Measurements from ENCODE around the gene SLX9. TPM values are rescaled to one million over a fixed set of nuclear protein-coding genes. Genes with fewer than 3 reads are reported as not detected.
A peak's percentile ranks its signal among the peaks of the same experiment; 100 is the strongest.

The SLX9 gene
- total RNA-seq, 6 experiments from 2014 or later, result 15.0 to 27.9 (median 17.1) TPM

DNA sequence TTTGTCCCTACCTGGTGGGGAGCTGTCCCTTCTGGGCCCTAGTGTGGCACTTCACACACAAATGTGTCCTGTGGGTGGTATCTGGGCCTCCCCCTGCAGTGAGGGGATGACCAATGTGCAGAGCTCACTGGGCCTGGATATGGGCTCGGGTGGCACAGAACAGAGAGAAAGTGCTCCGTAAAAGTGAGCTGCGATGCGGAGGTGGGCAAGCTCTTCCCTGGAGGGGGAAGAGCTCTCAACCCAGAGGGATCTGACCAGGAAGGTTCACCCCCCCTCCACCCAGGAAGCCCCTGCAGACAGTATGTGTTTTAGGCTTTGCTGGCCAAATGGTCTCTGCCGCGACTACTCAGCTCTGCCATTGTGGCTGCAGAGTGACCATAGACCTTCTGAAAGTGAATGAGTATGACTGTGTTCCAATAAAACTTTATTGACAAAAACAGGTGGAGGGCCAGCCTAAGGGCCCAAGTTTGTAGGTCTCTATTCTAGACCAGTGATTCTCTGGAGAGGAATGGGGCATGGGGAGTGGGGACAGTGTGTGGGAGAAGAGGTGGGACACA is 10.5 kb upstream of the SLX9 start:
- no peaks in the 10 kb centered on the region for H3K27me3 ChIP-seq
- no peaks in the 10 kb centered on the region for H3K36me3 ChIP-seq
- peaks cover 0 to 16% (median 9%) of the 10 kb centered on the region in 4 donors for H3K4me1 ChIP-seq
- no peak for TF ChIP-seq POLR2A (IDR thresholded peaks at IDR 0.05)
- no peak overlapping the region for H3K4me3 ChIP-seq
- DNase-seq, result peak in 1 of 3 donors; percentile 35
- intact Hi-C loops (cut with DNase I), result no loop called here
- H3K27ac ChIP-seq, result no peak overlapping the region
- no peak for ATAC-seq
- H3K9me3 ChIP-seq, result no peaks in the 10 kb centered on the region
- no CpG with 5 or more reads among the region's 6 CpGs for WGBS (ENCODE audit: insufficient coverage, low coverage, low lambda C conversion rate, missing lambda C conversion rate)

DNA sequence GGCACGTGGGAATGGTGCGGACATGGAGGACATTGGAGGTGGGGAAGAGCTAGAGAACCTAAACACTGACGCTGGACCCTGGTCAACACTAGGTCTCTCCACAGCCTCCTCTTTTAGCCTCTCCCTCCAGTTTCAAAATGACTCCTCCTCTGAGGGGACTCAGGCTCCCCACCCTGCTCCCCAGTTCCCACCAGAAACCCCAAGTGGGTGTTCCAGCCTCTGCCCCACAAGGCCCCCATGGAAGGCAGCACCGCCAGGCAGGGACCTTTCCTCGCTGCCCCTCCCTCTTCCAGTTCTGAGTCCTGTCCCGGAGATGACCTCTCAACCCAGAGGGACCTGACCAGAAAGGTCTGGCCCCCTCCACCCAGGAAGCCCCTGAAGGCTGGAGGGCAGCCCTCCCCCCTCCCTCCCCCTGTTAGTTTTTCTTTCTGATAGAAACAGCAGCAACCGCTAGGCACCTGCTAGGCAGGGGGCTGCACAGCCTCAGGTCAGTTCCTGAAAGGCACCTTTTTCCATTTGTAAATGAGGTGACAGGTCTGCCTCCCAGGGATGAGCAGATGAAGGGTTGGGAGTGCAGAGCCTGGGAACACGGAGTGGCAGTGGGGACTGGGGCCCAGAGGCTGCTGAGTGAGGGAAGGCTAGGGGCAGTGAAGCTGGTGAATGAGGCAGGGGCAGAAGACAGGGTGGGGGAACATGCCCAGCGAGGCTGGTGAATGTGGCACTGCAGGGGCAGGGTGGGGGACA is 9.9 kb upstream of the SLX9 start:
- Histone ChIP-seq H3K36me3 (no peaks in the 10 kb centered on the region), H3K27me3 (no peaks in the 10 kb centered on the region), H3K4me1 (peaks cover 0 to 16% (median 9%) of the 10 kb centered on the region in 4 donors), H3K9me3 (no peaks in the 10 kb centered on the region), H3K27ac (no peak overlapping the region), H3K4me3 (no peak overlapping the region)
- TF ChIP-seq CTCF (IDR thresholded peaks at IDR 0.05) (no peak), POLR2A (IDR thresholded peaks at IDR 0.05) (no peak)
- no peak for ATAC-seq
- intact Hi-C loops (cut with DNase I), result loop anchor here in 1 of 2 donors (5.0 to 10.0 kb wide), 2 partner anchors 38 to 115 kb away; partner anchors contain the start of gene SUMO3
- DNase-seq, result peak in 1 of 3 donors; percentile 37
- 65% methylated on average over 5 of the region's 9 CpGs for WGBS (ENCODE audit: insufficient coverage, low coverage, low lambda C conversion rate, missing lambda C conversion rate)

DNA sequence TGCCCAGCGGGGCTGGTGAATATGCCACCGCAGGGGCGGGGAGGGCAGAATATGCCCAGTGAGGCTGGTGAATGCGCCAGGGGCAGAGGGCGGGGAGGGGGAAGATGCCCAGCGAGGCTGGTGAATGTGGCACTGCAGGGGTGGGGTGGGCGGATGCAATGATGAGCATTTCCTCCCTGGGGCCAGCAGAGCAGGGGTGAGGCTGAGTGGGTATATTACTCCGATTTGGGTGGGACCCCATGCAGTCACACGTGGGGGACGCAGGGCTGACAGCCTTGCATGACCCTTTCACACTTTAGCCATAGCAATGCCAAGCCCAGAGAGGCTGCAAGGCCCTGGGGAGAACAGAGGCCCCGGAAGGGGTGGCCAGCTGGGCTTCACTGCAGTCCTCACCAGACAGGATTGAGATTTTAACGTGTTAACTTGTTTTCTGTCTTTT is 9.3 kb upstream of the SLX9 start:
- TF ChIP-seq POLR2A (IDR thresholded peaks at IDR 0.05) (no peak), CTCF (IDR thresholded peaks at IDR 0.05) (no peak)

GRCh38 chr21:44931137-44931500 is 8.7 kb upstream of the SLX9 start:
- DNase-seq, result no peak
- intact Hi-C loops (cut with DNase I), result loop anchor here in 1 of 2 donors (5.0 to 10.0 kb wide), 2 partner anchors 39 to 116 kb away; partner anchors contain the start of gene SUMO3
- 36% methylated on average over 8 of the region's 19 CpGs for WGBS (ENCODE audit: insufficient coverage, low coverage, low lambda C conversion rate, missing lambda C conversion rate)
- H3K4me3 ChIP-seq, result peak overlapping the region; percentile 40 to 59 (median 50)
- peak overlapping the region in 2 of 3 donors; percentile 52 to 65 for H3K27ac ChIP-seq
- no peaks in the 10 kb centered on the region for H3K27me3 ChIP-seq
- no peak for TF ChIP-seq CTCF (IDR thresholded peaks at IDR 0.05)
- no peak for TF ChIP-seq POLR2A (IDR thresholded peaks at IDR 0.05)
- peaks cover 0 to 16% (median 9%) of the 10 kb centered on the region in 4 donors for H3K4me1 ChIP-seq
- no peaks in the 10 kb centered on the region for H3K9me3 ChIP-seq
- H3K36me3 ChIP-seq, result no peaks in the 10 kb centered on the region
- ATAC-seq, result peak; percentile 3 to 41 (median 16)

More for the DNA sequence above, 9.3 kb upstream of the SLX9 start:
- intact Hi-C loops (cut with DNase I), result loop anchor here in 1 of 2 donors (5.0 to 10.0 kb wide), 2 partner anchors 38 to 116 kb away; partner anchors contain the start of gene SUMO3
- WGBS (ENCODE audit: insufficient coverage, low coverage, low lambda C conversion rate, missing lambda C conversion rate), result 50% methylated on average over 12 of the region's 12 CpGs
- Histone ChIP-seq H3K36me3 (no peaks in the 10 kb centered on the region), H3K4me3 (no peak overlapping the region), H3K9me3 (no peaks in the 10 kb centered on the region), H3K27ac (no peak overlapping the region), H3K27me3 (no peaks in the 10 kb centered on the region), H3K4me1 (peaks cover 0 to 16% (median 9%) of the 10 kb centered on the region in 4 donors)
- no peak for ATAC-seq
- DNase-seq, result peak in 1 of 3 donors; percentile 53

Measured in right lobe of liver (tissue), 6 donors.